ENCODE data around the gene EMC7. TPM values are rescaled to one million over a fixed set of nuclear protein-coding genes. Genes with fewer than 3 reads are reported as not detected.

The EMC7 gene
- total and polyA plus RNA-seq, 2 of the 4 experiments (the other 2 are of a cell fraction) = 46.6 to 76.4 TPM

GRCh38 chr15:34111488-34111887 lies 9.8 kb upstream of the EMC7 start:
- ATAC-seq (ENCODE audit: low read depth) (peak; percentile 52), DNase-seq (no peak)
- TF ChIP-seq, protein P1, sequence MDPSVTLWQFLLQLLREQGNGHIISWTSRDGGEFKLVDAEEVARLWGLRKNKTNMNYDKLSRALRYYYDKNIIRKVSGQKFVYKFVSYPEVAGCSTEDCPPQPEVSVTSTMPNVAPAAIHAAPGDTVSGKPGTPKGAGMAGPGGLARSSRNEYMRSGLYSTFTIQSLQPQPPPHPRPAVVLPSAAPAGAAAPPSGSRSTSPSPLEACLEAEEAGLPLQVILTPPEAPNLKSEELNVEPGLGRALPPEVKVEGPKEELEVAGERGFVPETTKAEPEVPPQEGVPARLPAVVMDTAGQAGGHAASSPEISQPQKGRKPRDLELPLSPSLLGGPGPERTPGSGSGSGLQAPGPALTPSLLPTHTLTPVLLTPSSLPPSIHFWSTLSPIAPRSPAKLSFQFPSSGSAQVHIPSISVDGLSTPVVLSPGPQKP (IDR thresholded peaks at IDR 0.05; ENCODE audit: borderline replicate concordance, low read depth, low read length) = no peak
- TF ChIP-seq RAD21 (IDR thresholded peaks at IDR 0.05; ENCODE audit: low read length) (no peak), RFX5 (IDR thresholded peaks at IDR 0.05; ENCODE audit: low read depth, low read length) (no peak), NFE2L2 (IDR thresholded peaks at IDR 0.05; ENCODE audit: low read depth, low read length) (no peak), CHD1 (IDR thresholded peaks at IDR 0.05; ENCODE audit: low read depth, low read length) (no peak), MAFK (IDR thresholded peaks at IDR 0.05; ENCODE audit: low read depth, low read length) (no peak), MXI1 (IDR thresholded peaks at IDR 0.05; ENCODE audit: borderline replicate concordance, low read depth, low read length) (no peak), FOS (IDR thresholded peaks at IDR 0.05; ENCODE audit: low read depth, low read length) (no peak), CEBPB (IDR thresholded peaks at IDR 0.05; ENCODE audit: low read depth, low read length) (no peak), RCOR1 (IDR thresholded peaks at IDR 0.05; ENCODE audit: insufficient replicate concordance, low read length) (no peak), CTCF (conservative IDR thresholded peaks at IDR 0.05; ENCODE audit: low read depth, low read length) (no peak), BHLHE40 (IDR thresholded peaks at IDR 0.05; ENCODE audit: low read depth, low read length) (no peak), POLR2A (IDR thresholded peaks at IDR 0.05; ENCODE audit: low read depth, low read length) (no peak), USF2 (IDR thresholded peaks at IDR 0.05; ENCODE audit: low read depth, low read length) (no peak), MAZ (IDR thresholded peaks at IDR 0.05; ENCODE audit: borderline replicate concordance, low read depth, low read length) (no peak), SMC3 (IDR thresholded peaks at IDR 0.05; ENCODE audit: low read depth, low read length) (no peak)
- intact Hi-C loops (cut with micrococcal nuclease) = loop anchor here (2.0 kb wide), 1 partner anchor 477 kb away; no protein-coding TSS in a partner anchor
- no peak overlapping the region for H3K4me3 ChIP-seq (ENCODE audit: insufficient read depth, low read depth, low read length)
- H2BK120ac ChIP-seq (ENCODE audit: low read depth, low read length) = no peak overlapping the region
- no peak overlapping the region for H3K56ac ChIP-seq (ENCODE audit: extremely low read depth, insufficient read depth, low read length)
- BruUV-seq (replicated peaks) = no TSS peak
- H4K91ac ChIP-seq (ENCODE audit: insufficient read depth, low read depth, low read length) = no peak overlapping the region
- no peaks in the 10 kb centered on the region for H3K27me3 ChIP-seq (ENCODE audit: control insufficient read depth, insufficient read depth, low read length)
- H4K20me1 ChIP-seq (ENCODE audit: insufficient read depth, low read length) = no peaks in the 10 kb centered on the region
- in situ Hi-C loops (cut with MboI; ENCODE audit: low sequenced_read_pairs) = loop anchor here (25.0 kb wide), 1 partner anchor 476 kb away; the partner anchor contains the start of gene GOLGA8B
- H3K9me3 ChIP-seq (ENCODE audit: control insufficient read depth, insufficient read depth, low read length) = no peaks in the 10 kb centered on the region
- ChIA-PET POLR2A (ENCODE audit: unreplicated experiment) (interaction anchor here (0.8 kb wide), 1 partner anchor 10 kb away, joined by 3 read pairs; the partner anchor contains the start of genes EMC7 and PGBD4), CTCF (interaction anchor here (3.4 kb wide), 1 partner anchor 99 kb away, joined by 32 read pairs; the partner anchor contains the start of gene KATNBL1)
- no peak overlapping the region for H2BK5ac ChIP-seq (ENCODE audit: low read depth, low read length, poor library complexity, severe bottlenecking)
- H2AFZ ChIP-seq (replicated peaks; ENCODE audit: low read length, poor library complexity) = no peak overlapping the region
- H4K5ac ChIP-seq (ENCODE audit: low read depth, low read length) = peak overlapping the region; percentile 83; the same call in 1 of the 2 replicates
- dilution Hi-C loops (cut with HindIII; ENCODE audit: low sequenced_read_pairs, unreplicated experiment) = no loop called here
- H3K4ac ChIP-seq (ENCODE audit: low read depth, low read length) = no peak overlapping the region
- no peak overlapping the region for H2AK9ac ChIP-seq (replicated peaks; ENCODE audit: low read depth, low read length, poor library complexity)
- no peaks in the 10 kb centered on the region for H3K79me1 ChIP-seq (ENCODE audit: low read depth in 1 of 2, low read length in 2 of 2)
- H3K14ac ChIP-seq (replicated peaks; ENCODE audit: low read depth, low read length) = no peak overlapping the region
- no peak overlapping the region for H4K8ac ChIP-seq (ENCODE audit: low read depth in 2 of 2, low read length in 2 of 2)
- no peak overlapping the region for H2BK15ac ChIP-seq (ENCODE audit: low read depth, low read length)
- H3K4me1 ChIP-seq (ENCODE audit: control insufficient read depth, insufficient read depth, low read length) = no peaks in the 10 kb centered on the region; the same call in 1 of the 2 replicates
- no peak overlapping the region for H2BK20ac ChIP-seq (ENCODE audit: low read depth, low read length)
- no peak overlapping the region; the same call in 1 of the 2 replicates for H3K9ac ChIP-seq (ENCODE audit: low read depth, low read length)
- H3K9me1 ChIP-seq (ENCODE audit: insufficient read depth, low read length) = no peaks in the 10 kb centered on the region
- H3K27ac ChIP-seq (ENCODE audit: insufficient read depth, low read length) = no peak overlapping the region
- H2AK5ac ChIP-seq (ENCODE audit: low read depth, low read length) = no peak overlapping the region
- 75% methylated on average over 2 of the region's 6 CpGs; no CpG with 5 or more reads in 1 of the 2 experiments for WGBS, 2 experiments (ENCODE audit: extremely low coverage in 2 of 2, insufficient read length in 1 of 2)
- no peak overlapping the region for H3K18ac ChIP-seq (ENCODE audit: low read depth, low read length)
- no peak overlapping the region for H3K4me2 ChIP-seq (ENCODE audit: low read depth, low read length)
- H3K36me3 ChIP-seq (ENCODE audit: control insufficient read depth, insufficient read depth, low read length) = no peaks in the 10 kb centered on the region
- H3K23ac ChIP-seq (ENCODE audit: low read depth, low read length) = no peak overlapping the region
